Stimulated activated effector memory CD8-positive, alpha-beta T cell treated with anti-CD3 and anti-CD28 coated beads, Interleukin-12 subunit alpha, Interleukin-12 subunit beta, amount 100 ng/mL, for 72 hours (primary cell): ENCODE results near the gene CELA2A.
"Not testable (repeated sequence)": the region's sequence is repeated elsewhere in the genome, so short reads cannot be mapped to it uniquely, and the experiment has no call there.

Experiments used
- ATAC-seq: fragments of 150-1000 bp; cut with Tn5 transposase; 2 replicates; pipeline ENCODE4 v1.10.0; 2021
- DNase-seq, 2 donors: peaks; one replicate each; pipeline ENCODE4 v3.0.0; 2021 to 2022; ENCODE audit warnings: low spot score in 2 of 2
- H3K27ac Mint-ChIP-seq: one replicate; pipeline ENCODE4 v1.8.0; 2022; ENCODE audit warnings: mild to moderate bottlenecking, mixed read lengths
- H3K36me3 Mint-ChIP-seq: one replicate; pipeline ENCODE4 v1.8.0; 2022; ENCODE audit warnings: mild to moderate bottlenecking, mixed read lengths
- H3K4me1 Mint-ChIP-seq: one replicate; pipeline ENCODE4 v1.8.0; 2022; ENCODE audit warnings: mixed read lengths
- H3K4me3 Mint-ChIP-seq: one replicate; pipeline ENCODE4 v1.8.0; 2022; ENCODE audit warnings: mild to moderate bottlenecking, mixed read lengths
- H3K9me3 Mint-ChIP-seq: one replicate; pipeline ENCODE4 v1.8.0; 2022; ENCODE audit warnings: mixed read lengths

CELA2A gene

DNA sequence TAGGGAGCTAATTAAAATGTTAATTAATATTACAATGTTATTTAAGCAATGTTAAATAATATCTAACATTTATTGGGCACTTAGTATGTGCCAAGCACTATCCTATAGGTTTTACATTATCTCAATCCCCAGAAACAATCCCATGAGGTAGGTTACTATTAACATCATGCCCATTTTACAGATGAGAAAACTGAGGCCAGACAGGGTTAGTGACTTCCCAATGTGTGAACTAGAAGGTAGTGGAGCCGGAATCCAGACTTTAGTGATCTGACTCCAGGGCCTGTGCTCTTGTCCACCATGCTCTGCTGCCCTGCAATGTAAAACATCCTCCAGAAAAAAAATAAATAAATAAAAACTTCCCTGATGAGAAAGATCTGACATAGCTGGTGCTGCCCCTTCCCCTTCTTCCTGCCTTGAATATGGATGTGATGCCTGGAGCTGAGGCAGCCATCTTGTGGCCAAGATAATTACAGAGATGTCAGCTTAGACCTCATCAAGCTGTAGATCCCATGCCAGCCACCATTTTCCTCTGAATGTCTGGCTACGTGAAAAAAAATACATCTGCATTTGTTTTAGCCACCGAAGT lies 7.6 kb upstream of the CELA2A start:
- no peak overlapping the region for H3K4me3 Mint-ChIP-seq
- DNase-seq: no peak
- no peak overlapping the region for H3K27ac Mint-ChIP-seq
- no peaks in the 10 kb centered on the region for H3K9me3 Mint-ChIP-seq
- H3K36me3 Mint-ChIP-seq: no peaks in the 10 kb centered on the region
- peaks cover 14% of the 10 kb centered on the region for H3K4me1 Mint-ChIP-seq
- no peak for ATAC-seq

- Mint-ChIP-seq H3K36me3 (no peaks in the 10 kb centered on the region), H3K9me3 (no peaks in the 10 kb centered on the region), H3K4me1 (peaks cover 14% of the 10 kb centered on the region), H3K4me3 (no peak overlapping the region), H3K27ac (no peak overlapping the region)
- DNase-seq: no peak
- no peak for ATAC-seq
Observed at GRCh38 chr1:15449567-15449966, 7.0 kb upstream of the CELA2A start.

DNA sequence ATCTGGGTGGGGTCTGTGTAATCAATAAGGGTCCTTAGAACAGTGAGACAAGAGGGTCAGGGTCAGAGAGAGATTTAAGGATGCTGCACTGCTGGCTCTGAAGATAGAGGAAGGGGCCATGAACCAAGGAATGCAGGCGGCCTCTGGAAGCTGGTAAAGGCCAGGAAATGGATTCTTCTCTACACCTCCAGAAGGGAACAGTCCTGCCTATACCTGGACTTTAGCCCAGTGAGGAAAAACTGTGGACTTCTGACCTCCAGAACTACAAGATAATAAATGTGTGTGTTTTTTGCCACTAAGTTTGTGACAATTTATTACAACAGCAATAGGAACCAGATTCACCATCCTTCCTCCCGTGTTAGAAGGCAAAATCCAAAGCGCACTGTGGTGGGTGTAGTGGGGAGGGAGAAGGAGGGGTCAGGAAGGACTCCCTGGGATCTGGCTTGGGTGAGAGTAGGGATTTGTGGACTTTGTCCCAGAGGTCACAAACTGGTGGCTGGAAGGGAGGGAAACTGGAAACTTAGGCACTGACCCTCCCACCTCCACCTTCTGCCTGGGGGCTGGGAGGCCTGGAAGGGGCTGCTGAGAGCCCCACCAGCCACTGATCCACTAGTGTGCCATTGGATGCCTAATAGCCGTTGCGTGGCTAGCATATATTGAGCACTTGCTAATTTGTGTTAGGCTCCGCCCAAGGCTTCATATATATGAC lies 5.4 kb upstream of the CELA2A start:
- Mint-ChIP-seq H3K4me3 (no peak overlapping the region), H3K27ac (no peak overlapping the region), H3K4me1 (peaks cover under 1% of the 10 kb centered on the region), H3K9me3 (no peaks in the 10 kb centered on the region), H3K36me3 (no peaks in the 10 kb centered on the region)
- ATAC-seq (no peak), DNase-seq (no peak)

DNA sequence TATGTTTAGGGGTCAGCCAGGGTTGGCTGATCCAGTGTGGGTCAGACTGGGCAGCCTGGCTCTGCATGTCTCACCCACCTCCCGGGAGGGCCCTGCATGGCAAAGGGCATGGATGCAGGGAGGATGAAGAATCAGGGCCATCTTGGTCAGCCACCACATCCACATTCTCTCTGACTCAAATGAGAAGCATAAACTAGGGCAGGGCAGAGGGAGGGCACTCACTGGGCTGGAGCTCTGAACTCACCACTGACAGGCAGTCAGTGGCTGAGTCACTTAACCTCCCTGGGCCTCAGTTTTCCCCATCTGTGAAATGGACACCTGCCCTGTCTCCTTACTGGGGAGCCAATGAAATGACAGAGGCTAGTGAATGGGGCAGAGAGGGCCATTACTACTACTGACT lies 4.3 kb upstream of the CELA2A start:
- no peak overlapping the region for H3K4me3 Mint-ChIP-seq
- no peaks in the 10 kb centered on the region for H3K4me1 Mint-ChIP-seq
- DNase-seq (no peak), ATAC-seq (peak; percentile 56)
- no peaks in the 10 kb centered on the region for H3K36me3 Mint-ChIP-seq
- H3K9me3 Mint-ChIP-seq: no peaks in the 10 kb centered on the region
- H3K27ac Mint-ChIP-seq: no peak overlapping the region

GRCh38 chr1:15452866-15453571 lies 3.5 kb upstream of the CELA2A start:
- no peaks in the 10 kb centered on the region for H3K9me3 Mint-ChIP-seq
- no peak for DNase-seq

GRCh38 chr1:15453734-15454133 lies 2.8 kb upstream of the CELA2A start:
- no peak overlapping the region for H3K27ac Mint-ChIP-seq
- ATAC-seq: no peak
- H3K4me3 Mint-ChIP-seq: no peak overlapping the region
- no peaks in the 10 kb centered on the region for H3K9me3 Mint-ChIP-seq
- H3K36me3 Mint-ChIP-seq: no peaks in the 10 kb centered on the region
- no peaks in the 10 kb centered on the region for H3K4me1 Mint-ChIP-seq
- no peak for DNase-seq

More at GRCh38 chr1:15452866-15453571, 3.5 kb upstream of the CELA2A start:
- ATAC-seq: no peak
- Mint-ChIP-seq H3K4me3 (no peak overlapping the region), H3K27ac (no peak overlapping the region), H3K4me1 (no peaks in the 10 kb centered on the region), H3K36me3 (no peaks in the 10 kb centered on the region)

DNA sequence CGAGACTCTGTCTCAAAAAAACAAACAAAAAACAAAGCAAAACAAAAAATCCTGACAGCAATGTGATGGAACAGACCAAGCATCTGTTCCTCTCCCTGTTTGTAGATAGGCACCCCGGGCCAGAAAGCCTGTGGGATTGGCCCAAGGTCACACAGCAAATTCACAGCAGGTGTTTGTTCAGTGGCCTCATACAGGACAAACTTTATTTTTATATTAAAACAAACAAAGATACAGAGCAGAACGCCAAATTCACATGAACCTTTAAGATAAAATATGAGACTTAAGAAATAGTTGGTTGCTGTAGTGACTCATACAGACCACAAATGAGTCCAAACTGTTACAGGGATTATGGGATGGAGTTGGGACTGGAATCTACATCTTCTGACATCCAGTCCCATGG lies 2.3 kb upstream of the CELA2A start:
- Mint-ChIP-seq H3K27ac (no peak overlapping the region), H3K4me1 (no peaks in the 10 kb centered on the region), H3K36me3 (no peaks in the 10 kb centered on the region), H3K4me3 (no peak overlapping the region), H3K9me3 (no peaks in the 10 kb centered on the region)
- DNase-seq (no peak), ATAC-seq (no peak)

GRCh38 chr1:15455522-15455921 lies 1.0 kb upstream of the CELA2A start:
- Mint-ChIP-seq H3K4me1 (no peaks in the 10 kb centered on the region), H3K4me3 (no peak overlapping the region)
- DNase-seq: no peak

GRCh38 chr1:15457585-15457984 lies 1.1 kb downstream of the CELA2A start:
- no peak for ATAC-seq
- no peak for DNase-seq
- Mint-ChIP-seq H3K36me3 (no peaks in the 10 kb centered on the region), H3K4me1 (no peaks in the 10 kb centered on the region), H3K9me3 (no peaks in the 10 kb centered on the region), H3K4me3 (no peak overlapping the region), H3K27ac (no peak overlapping the region)

More at GRCh38 chr1:15455522-15455921, 1.0 kb upstream of the CELA2A start:
- Mint-ChIP-seq H3K36me3 (no peaks in the 10 kb centered on the region), H3K27ac (no peak overlapping the region), H3K9me3 (no peaks in the 10 kb centered on the region)
- ATAC-seq: no peak

- DNase-seq, H3K4me3 Mint-ChIP-seq, ATAC-seq, H3K4me1 Mint-ChIP-seq, H3K36me3 Mint-ChIP-seq, H3K9me3 Mint-ChIP-seq, H3K27ac Mint-ChIP-seq: not testable (repeated sequence)
Observed at GRCh38 chr1:15458388-15458787, 1.9 kb downstream of the CELA2A start.

GRCh38 chr1:15459771-15460707 lies 3.5 kb downstream of the CELA2A start:
- Mint-ChIP-seq H3K9me3 (no peaks in the 10 kb centered on the region), H3K36me3 (no peaks in the 10 kb centered on the region), H3K4me3 (no peak overlapping the region), H3K4me1 (no peaks in the 10 kb centered on the region), H3K27ac (no peak overlapping the region)
- no peak for ATAC-seq
- DNase-seq: no peak

- Mint-ChIP-seq H3K4me3 (no peak overlapping the region), H3K27ac (no peak overlapping the region), H3K4me1 (no peaks in the 10 kb centered on the region), H3K36me3 (no peaks in the 10 kb centered on the region), H3K9me3 (no peaks in the 10 kb centered on the region)
- DNase-seq (no peak), ATAC-seq (no peak)
Observed at GRCh38 chr1:15460708-15461095, 4.2 kb downstream of the CELA2A start.

DNA sequence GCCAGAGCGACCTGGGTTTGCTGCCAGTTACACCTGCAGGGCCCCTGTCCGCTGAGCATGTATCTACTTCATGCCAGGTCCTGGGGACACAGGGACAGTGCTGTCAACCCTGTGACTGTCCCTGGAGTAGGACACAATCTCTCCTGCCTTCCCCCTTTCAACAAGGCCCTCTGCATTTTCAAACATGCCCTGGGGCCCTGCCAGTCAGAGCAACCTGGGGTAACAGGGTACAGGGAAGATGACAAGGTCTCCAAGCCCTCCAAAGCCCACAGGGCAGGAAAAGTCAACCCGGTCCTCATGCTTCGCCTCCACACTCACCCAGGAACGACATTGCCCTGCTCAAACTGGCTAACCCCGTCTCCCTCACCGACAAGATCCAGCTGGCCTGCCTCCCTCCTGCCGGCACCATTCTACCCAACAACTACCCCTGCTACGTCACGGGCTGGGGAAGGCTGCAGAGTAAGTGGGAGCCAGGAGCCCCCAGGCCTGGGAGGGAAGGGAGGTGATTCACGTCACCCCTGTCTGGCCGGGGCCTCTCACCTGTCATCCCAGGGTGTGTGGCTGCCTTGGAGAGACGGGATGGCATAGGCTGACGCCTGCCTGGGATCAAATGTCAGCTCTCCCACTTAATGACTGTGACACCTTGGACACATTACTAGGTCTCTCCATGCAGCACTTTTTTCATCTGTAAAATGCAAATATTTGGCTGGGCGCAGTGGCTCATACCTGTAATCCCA lies 6.7 kb downstream of the CELA2A start:
- not testable (repeated sequence) for H3K27ac Mint-ChIP-seq, H3K4me3 Mint-ChIP-seq, H3K36me3 Mint-ChIP-seq, ATAC-seq, DNase-seq, H3K9me3 Mint-ChIP-seq, H3K4me1 Mint-ChIP-seq

GRCh38 chr1:15463926-15464322 lies 7.4 kb downstream of the CELA2A start:
- not testable (repeated sequence) for DNase-seq, H3K9me3 Mint-ChIP-seq, H3K4me1 Mint-ChIP-seq, H3K36me3 Mint-ChIP-seq, H3K4me3 Mint-ChIP-seq, H3K27ac Mint-ChIP-seq, ATAC-seq

DNA sequence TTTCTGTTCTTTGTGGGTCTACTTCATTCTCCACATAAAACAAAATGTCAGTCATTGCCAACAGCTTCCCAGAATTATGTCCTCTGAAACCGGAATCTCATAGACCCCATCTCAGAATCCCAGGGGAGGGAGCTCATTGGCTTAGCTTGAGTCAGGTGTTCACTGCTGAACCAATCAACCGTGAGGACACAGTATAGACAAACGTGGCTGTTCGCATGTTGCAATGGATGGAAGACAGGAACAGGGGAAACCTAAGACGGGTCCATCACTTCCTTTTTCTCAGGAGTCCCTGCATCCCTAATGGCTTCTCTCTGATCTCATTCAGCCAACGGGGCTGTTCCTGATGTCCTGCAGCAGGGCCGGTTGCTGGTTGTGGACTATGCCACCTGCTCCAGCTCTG lies 9.1 kb downstream of the CELA2A start:
- Mint-ChIP-seq H3K27ac (no peak overlapping the region), H3K4me3 (no peak overlapping the region), H3K36me3 (no peaks in the 10 kb centered on the region), H3K9me3 (no peaks in the 10 kb centered on the region), H3K4me1 (no peaks in the 10 kb centered on the region)
- ATAC-seq (no peak), DNase-seq (no peak)
